IMR-90 (cell line): ENCODE results near the gene KCNIP1. TPM values are rescaled to one million over a fixed set of nuclear protein-coding genes. Genes with fewer than 3 reads are reported as not detected.

Experiments
- ATAC-seq: fragments of 200-7000 bp; cut with Tn5 transposase; 2 replicates; pipeline ENCODE4 v1.9.1; 2020; ENCODE audit warnings: low read depth, mild to moderate bottlenecking, moderate library complexity
- BruUV-seq: library from RNA; stranded (reverse); fragments of 400-500 nt; replicated peaks from 2 replicates; lab custom pipeline; 2021; lab: Mats Ljungman, UMichigan
- CTCF ChIA-PET: fragments of 300-600 bp; formaldehyde crosslinking; extraction: SDS; loops from one replicate; lab custom pipeline; 2021; ENCODE audit warnings: antibody characterized with exemption; lab: Yijun Ruan, JAX
- POLR2A ChIA-PET: fragments of 300-600 bp; sonication (Branson Sonifier 250); formaldehyde crosslinking; loops from one replicate; lab custom pipeline; 2022; ENCODE audit warnings: antibody characterized with exemption; ENCODE audit not compliant: unreplicated experiment; lab: Charles Lee
- DNase-seq: peaks from one replicate; pipeline ENCODE4 v3.0.0; 2013
- H2AFZ ChIP-seq: replicated peaks from 2 replicates; pipeline ENCODE3; 2013; ENCODE audit warnings: low read length, mild to moderate bottlenecking; ENCODE audit not compliant: poor library complexity
- H2AK5ac ChIP-seq: 2 replicates; pipeline ENCODE4 v1.6.1; 2013; ENCODE audit warnings: low read depth, low read length, inconsistent platforms
- H2AK9ac ChIP-seq: replicated peaks from 2 replicates; pipeline ENCODE3; 2013; ENCODE audit warnings: mild to moderate bottlenecking, low read depth, low read length, moderate library complexity; ENCODE audit not compliant: poor library complexity
- H2BK120ac ChIP-seq: 2 replicates; pipeline ENCODE4 v1.6.1; 2013; ENCODE audit warnings: low read depth, low read length, inconsistent platforms
- H2BK15ac ChIP-seq: 3 replicates; pipeline ENCODE4 v1.6.1; 2013; ENCODE audit warnings: low read depth, low read length, inconsistent platforms
- H2BK20ac ChIP-seq: 2 replicates; pipeline ENCODE4 v1.6.1; 2013; ENCODE audit warnings: low read depth, mild to moderate bottlenecking, inconsistent platforms, low read length, moderate library complexity
- H2BK5ac ChIP-seq: 2 replicates; pipeline ENCODE4 v1.6.1; 2013; ENCODE audit warnings: mild to moderate bottlenecking, low read depth, low read length, inconsistent platforms; ENCODE audit not compliant: poor library complexity, severe bottlenecking
- H3K14ac ChIP-seq: replicated peaks from 2 replicates; pipeline ENCODE4 v1.6.1; 2013; ENCODE audit warnings: low read depth, low read length, inconsistent platforms
- H3K18ac ChIP-seq: 2 replicates; pipeline ENCODE4 v1.6.1; 2013; ENCODE audit warnings: low read depth, low read length, control low read depth
- H3K23ac ChIP-seq: 2 replicates; pipeline ENCODE4 v1.6.1; 2013; ENCODE audit warnings: low read depth, low read length, inconsistent platforms
- H3K27ac ChIP-seq: 2 replicates; pipeline ENCODE4 v1.5.1; 2013; ENCODE audit warnings: mild to moderate bottlenecking, control low read depth, low read length; ENCODE audit not compliant: insufficient read depth
- H3K27me3 ChIP-seq: 2 replicates; pipeline ENCODE4 v1.6.1; 2013; ENCODE audit warnings: low read length; ENCODE audit not compliant: control insufficient read depth, insufficient read depth
- H3K36me3 ChIP-seq: 2 replicates; pipeline ENCODE4 v1.6.1; 2013; ENCODE audit warnings: low read length, mixed read lengths; ENCODE audit not compliant: control insufficient read depth, insufficient read depth
- H3K4ac ChIP-seq: 2 replicates; pipeline ENCODE4 v1.6.1; 2013; ENCODE audit warnings: low read depth, low read length, inconsistent platforms
- H3K4me1 ChIP-seq: 2 replicates; pipeline ENCODE4 v1.6.1; 2013; ENCODE audit warnings: low read length, mixed read lengths; ENCODE audit not compliant: control insufficient read depth, insufficient read depth
- H3K4me2 ChIP-seq: 2 replicates; pipeline ENCODE4 v1.6.1; 2013; ENCODE audit warnings: low read depth, mild to moderate bottlenecking, control low read depth, low read length, moderate library complexity
- H3K4me3 ChIP-seq: 2 replicates; pipeline ENCODE4 v1.5.1; 2013; ENCODE audit warnings: low read depth, mild to moderate bottlenecking, control low read depth, low read length, moderate library complexity; ENCODE audit not compliant: insufficient read depth
- H3K56ac ChIP-seq: 2 replicates; pipeline ENCODE4 v1.6.1; 2013; ENCODE audit warnings: low read length, inconsistent platforms; ENCODE audit not compliant: insufficient read depth; ENCODE audit errors: extremely low read depth
- H3K79me1 ChIP-seq, 2 experiments: 2 replicates each; pipeline ENCODE4 v1.6.1; 2013; ENCODE audit warnings: low read length in 2 of 2, inconsistent platforms in 1 of 2, low read depth in 1 of 2
- H3K9ac ChIP-seq: 2 replicates; pipeline ENCODE4 v1.6.1; 2013; ENCODE audit warnings: low read depth, low read length, control low read depth
- H3K9me1 ChIP-seq: 2 replicates; pipeline ENCODE4 v1.6.1; 2013; ENCODE audit warnings: low read length, inconsistent platforms; ENCODE audit not compliant: insufficient read depth
- H3K9me3 ChIP-seq: 2 replicates; pipeline ENCODE4 v1.6.1; 2013; ENCODE audit warnings: low read length; ENCODE audit not compliant: control insufficient read depth, insufficient read depth
- H4K20me1 ChIP-seq: 2 replicates; pipeline ENCODE4 v1.6.1; 2013; ENCODE audit warnings: low read length, inconsistent platforms; ENCODE audit not compliant: insufficient read depth
- H4K5ac ChIP-seq: 2 replicates; pipeline ENCODE4 v1.6.1; 2013; ENCODE audit warnings: mild to moderate bottlenecking, low read depth, low read length, control low read depth
- H4K8ac ChIP-seq, 2 experiments: 2 replicates each; pipeline ENCODE4 v1.6.1; 2013; ENCODE audit warnings: low read depth in 2 of 2, low read length in 2 of 2, control low read depth in 1 of 2, inconsistent platforms in 1 of 2
- H4K91ac ChIP-seq: 2 replicates; pipeline ENCODE4 v1.6.1; 2013; ENCODE audit warnings: low read depth, low read length, inconsistent platforms; ENCODE audit not compliant: insufficient read depth
- BHLHE40 ChIP-seq: fragments of 150-350 bp; IDR thresholded peaks from 2 replicates; pipeline ENCODE4 v1.6.1; 2016; ENCODE audit warnings: mild to moderate bottlenecking, low read depth, low read length
- CHD1 ChIP-seq: IDR thresholded peaks from 2 replicates; pipeline ENCODE4 v1.6.1; 2012; ENCODE audit warnings: low read depth, low read length, improper control_type of control experiment
- MXI1 ChIP-seq: IDR thresholded peaks from 2 replicates; pipeline ENCODE4 v1.6.1; 2012; ENCODE audit warnings: low read depth, mild to moderate bottlenecking, low read length, moderate library complexity, borderline replicate concordance
- RAD21 ChIP-seq: IDR thresholded peaks from 2 replicates; pipeline ENCODE4 v1.6.1; 2012; ENCODE audit warnings: low read length, improper control_type of control experiment
- WGBS, 2 experiments: methylation state at CpG; one replicate each; pipeline versions ENCODE4 v1.1.5 to v1.1.7; 2013; ENCODE audit warnings: missing lambda C conversion rate in 2 of 2; ENCODE audit not compliant: insufficient read length in 1 of 2; ENCODE audit errors: extremely low coverage in 2 of 2; 5-methylcytosine and 5-hydroxymethylcytosine counted together
- dilution Hi-C: fragments of 300-500 bp; cut with HindIII; formaldehyde crosslinking; loops from one replicate; pipeline ENCODE4 v1.14.3; 2018; ENCODE audit warnings: low sequenced_read_pairs; ENCODE audit not compliant: unreplicated experiment
- in situ Hi-C: fragments of 300-500 bp; cut with MboI; formaldehyde crosslinking; loops from 3 replicates; pipeline ENCODE4 v1.14.3; 2019; ENCODE audit warnings: low sequenced_read_pairs, inconsistent platforms, mixed read lengths
- intact Hi-C: fragments of 100-400 bp; cut with micrococcal nuclease; formaldehyde crosslinking; loops from 2 replicates; pipeline ENCODE4 v1.10.0; 2022
- polyA plus RNA-seq, 3 experiments: library from polyadenylated mRNA; depleted of rRNA; stranded (reverse); fragments of >200 nt; gene quantifications; 2 replicates each; pipeline ENCODE4 v1.2.3, GENCODE V29; 2012; ENCODE audit warnings: low replicate concordance in 1 of 3
- total RNA-seq: library from RNA; depleted of rRNA; stranded (reverse); fragments of >200 nt; gene quantifications from 2 replicates; pipeline ENCODE4 v1.2.3, GENCODE V29; 2012
- TF ChIP-seq, protein P1 (sequence below): fragments of 150-350 bp; IDR thresholded peaks from 2 replicates; pipeline ENCODE4 v1.6.1; 2016; ENCODE audit warnings: low read depth, mild to moderate bottlenecking, low read length, moderate library complexity, borderline replicate concordance

Gene KCNIP1
- total and polyA plus RNA-seq, 2 of the 4 experiments (the other 2 are of a cell fraction): not detected

DNA sequence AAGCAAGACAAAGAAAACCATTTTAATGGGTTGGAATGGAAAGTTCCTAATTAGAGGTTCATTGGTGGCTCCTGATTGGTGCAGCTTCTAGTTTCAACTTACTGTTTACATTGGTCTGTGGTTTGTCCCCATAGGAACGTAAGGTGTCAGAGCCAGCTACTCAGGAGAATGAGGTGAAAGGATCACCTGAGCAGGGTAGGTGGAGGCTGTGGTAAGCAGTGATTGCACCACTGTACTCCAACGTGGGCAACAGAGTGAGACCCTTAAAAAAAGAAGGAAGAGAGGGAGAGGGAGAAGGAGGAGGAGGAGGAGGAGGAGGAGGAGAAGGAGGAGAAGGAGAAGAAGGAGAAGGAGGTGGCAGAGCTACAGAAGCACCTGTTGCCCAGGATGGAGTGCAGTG is 30.4 kb downstream of the KCNIP1 start:
- Histone ChIP-seq H2BK20ac (no peak overlapping the region), H4K91ac (no peak overlapping the region), H3K9ac (no peak overlapping the region), H2BK120ac (no peak overlapping the region), H2AK5ac (no peak overlapping the region), H3K9me3 (no peaks in the 10 kb centered on the region), H3K4ac (no peak overlapping the region), H3K18ac (no peak overlapping the region), H3K9me1 (no peaks in the 10 kb centered on the region), H3K23ac (no peak overlapping the region), H3K4me3 (no peak overlapping the region), H3K56ac (no peak overlapping the region), H3K27ac (no peak overlapping the region), H3K36me3 (no peaks in the 10 kb centered on the region), H4K8ac (no peak overlapping the region), H4K5ac (no peak overlapping the region), H3K4me2 (no peak overlapping the region), H2BK5ac (no peak overlapping the region), H3K14ac (no peak overlapping the region), H3K79me1 (no peaks in the 10 kb centered on the region), H2AFZ (no peak overlapping the region), H4K20me1 (no peaks in the 10 kb centered on the region), H2AK9ac (no peak overlapping the region), H2BK15ac (no peak overlapping the region), H3K27me3 (no peaks in the 10 kb centered on the region; the same call in 1 of the 2 replicates), H3K4me1 (no peaks in the 10 kb centered on the region)
- no peak for TF ChIP-seq BHLHE40
- TF ChIP-seq, protein P1, sequence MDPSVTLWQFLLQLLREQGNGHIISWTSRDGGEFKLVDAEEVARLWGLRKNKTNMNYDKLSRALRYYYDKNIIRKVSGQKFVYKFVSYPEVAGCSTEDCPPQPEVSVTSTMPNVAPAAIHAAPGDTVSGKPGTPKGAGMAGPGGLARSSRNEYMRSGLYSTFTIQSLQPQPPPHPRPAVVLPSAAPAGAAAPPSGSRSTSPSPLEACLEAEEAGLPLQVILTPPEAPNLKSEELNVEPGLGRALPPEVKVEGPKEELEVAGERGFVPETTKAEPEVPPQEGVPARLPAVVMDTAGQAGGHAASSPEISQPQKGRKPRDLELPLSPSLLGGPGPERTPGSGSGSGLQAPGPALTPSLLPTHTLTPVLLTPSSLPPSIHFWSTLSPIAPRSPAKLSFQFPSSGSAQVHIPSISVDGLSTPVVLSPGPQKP: no peak
- no peak for TF ChIP-seq RAD21
- TF ChIP-seq MXI1: no peak
- no peak for TF ChIP-seq CHD1
- ChIA-PET POLR2A (no interaction called here), CTCF (no interaction called here)
- dilution Hi-C loops: no loop called here
- DNase-seq: no peak
- intact Hi-C loops: no loop called here
- ATAC-seq: no peak
- BruUV-seq: no TSS peak
- in situ Hi-C loops: no loop called here
- no CpG with 5 or more reads among the region's 2 CpGs for WGBS, 2 experiments
